Effector CD8-positive, alpha-beta T cell (primary cell): ENCODE data around the gene SH2D3C.

Source experiments
- DNase-seq: peaks from one replicate; lab custom pipeline; 2025; lab: John Stamatoyannopoulos, UW

Gene SH2D3C

DNA sequence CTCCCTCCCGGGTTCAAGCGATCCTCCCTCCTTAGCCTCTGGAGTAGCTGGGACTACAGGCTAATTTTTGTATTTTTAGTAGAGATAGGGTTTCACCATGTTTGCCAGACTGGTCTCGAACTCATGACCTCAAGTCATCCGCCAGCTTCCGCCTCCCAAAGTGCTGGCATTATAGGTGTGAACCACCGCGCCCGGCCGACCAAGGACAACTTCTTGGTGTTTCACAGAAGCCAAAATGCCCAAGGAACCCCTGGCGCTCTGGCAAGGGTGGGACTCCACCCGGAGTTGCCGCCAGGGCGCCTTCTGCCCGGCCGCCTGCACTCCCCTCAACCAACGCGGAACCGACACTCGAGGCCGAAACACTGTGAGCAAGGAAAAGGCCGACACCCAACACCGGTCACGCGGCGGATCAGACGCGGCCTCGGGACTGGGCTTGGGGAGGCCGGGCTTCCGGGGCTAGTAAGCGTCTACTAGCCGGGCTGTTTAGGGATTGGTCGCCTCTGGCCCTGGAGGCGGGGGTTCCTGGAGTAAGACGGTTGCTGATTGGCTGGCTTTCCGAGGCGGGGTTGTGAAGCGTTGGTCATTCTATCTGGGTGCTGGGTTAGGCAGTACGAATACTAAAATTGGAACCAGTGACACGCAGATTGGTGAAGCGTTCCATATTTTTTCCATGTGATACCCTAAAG is 79.3 kb downstream of the SH2D3C start:
- DNase-seq: peak; percentile 77

DNA sequence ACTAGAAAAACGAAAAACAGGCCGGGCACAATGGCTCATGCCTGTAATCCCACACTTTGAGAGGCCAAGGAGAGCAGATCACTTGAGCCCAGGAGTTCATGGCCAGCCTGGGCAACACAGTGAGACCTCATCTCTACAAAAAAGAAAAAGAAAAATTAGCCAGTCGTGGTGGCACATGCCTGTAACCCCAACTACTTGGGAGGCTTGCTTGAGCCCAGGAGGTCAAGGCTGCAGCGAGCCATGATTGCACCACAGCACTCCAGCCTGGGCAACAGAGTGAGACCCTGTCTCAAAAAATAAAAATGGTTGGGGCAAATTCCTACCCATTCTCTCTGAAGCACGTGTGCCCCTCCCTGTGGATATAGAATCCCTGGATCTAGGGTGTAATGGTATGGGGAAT is 80.1 kb downstream of the SH2D3C start:
- DNase-seq: no peak

DNA sequence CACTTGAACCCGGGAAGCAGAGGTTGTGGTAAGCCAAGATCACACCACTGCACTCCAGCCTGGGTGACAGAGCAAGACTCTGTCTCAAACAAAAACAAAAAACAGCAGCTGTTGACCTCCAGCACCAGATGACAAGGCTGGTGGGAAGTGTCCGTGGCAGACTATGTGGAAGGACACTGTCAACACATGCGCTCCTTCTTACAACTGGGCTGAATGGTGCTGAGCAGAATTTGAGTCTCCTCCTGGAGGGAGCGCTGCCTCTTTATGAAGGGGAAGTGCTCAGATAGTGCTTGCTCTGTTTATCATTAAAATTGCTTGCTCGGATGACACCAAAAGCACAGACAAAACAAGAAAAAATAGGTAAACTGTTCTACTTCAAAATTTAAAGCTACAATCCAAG is 80.9 kb downstream of the SH2D3C start:
- DNase-seq: no peak

DNA sequence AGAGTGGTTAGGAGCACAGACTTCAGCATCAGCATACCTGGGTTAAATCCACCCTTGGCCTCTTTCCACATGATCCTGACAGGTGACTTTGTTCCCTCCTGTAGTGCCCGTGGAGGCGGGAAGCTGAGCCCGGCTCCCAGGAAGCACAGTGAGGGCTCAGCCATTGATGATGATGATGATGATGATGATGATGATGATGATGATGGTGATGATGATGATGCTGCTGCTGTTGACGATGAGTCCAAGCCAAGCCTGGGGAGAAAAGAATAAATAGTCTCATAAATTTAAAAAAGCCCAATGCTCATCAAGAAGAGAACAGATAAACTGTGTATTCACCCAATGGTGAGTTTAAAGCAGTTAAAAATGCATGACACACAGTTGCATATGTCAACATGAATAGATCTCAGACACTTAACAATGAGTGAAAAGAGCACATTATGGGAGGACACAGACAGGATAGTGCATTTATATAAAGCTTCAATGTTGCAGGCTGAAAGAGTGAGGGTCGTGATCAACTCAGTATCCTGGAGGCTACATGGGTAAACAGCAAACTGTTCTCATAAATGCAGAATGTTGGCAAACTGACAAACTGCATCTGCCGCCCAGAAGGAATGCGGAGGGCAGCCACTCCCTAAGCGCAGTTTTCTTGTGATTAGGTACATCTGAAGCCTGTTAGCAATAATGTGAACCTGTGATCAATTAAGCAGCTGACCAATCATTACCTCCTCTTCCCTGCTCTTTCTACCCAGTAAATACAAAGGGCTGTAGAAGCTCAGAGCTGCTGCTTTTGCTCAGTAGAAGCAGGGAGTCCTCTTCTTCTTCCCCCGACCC is 83.4 kb downstream of the SH2D3C start:
- DNase-seq: no peak

DNA sequence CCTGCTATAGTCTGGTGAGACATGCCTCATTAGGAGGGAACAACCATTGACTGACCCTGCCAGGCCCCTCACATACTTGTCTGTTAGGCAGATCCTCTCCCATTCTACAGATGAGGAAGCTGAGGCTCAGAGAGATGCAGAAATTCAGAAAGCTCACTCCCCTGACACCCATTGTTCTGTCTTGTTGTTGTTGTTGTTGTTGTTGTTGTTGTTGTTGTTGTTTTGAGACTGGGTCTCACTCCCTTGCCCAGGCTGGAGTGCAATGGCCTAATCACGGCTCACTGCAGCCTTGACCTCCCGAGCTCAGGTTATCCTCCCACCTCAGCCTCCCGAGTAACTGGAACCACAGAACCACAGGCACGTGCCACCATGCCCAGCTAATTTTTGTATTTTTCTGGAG is 84.8 kb downstream of the SH2D3C start:
- no peak for DNase-seq

DNA sequence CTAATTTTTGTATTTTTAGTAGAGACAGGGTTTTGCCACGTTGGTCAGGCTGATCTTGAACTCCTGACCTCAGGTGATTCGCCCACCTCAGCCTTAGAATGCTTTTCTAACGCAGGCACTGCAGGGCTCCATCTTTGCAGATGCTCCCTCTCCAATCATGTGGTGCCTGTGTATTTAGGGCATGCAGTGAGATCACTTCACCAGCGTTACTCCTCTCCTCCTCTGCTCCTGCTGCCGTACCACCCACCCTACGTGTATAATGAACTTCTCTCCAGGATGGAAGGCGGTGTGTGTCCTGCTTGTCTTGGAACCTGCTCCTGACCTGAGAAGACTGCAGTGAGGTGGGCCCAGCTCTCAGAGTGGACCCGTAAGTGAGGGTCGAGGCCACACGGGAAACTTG is 85.3 kb downstream of the SH2D3C start:
- no peak for DNase-seq

DNA sequence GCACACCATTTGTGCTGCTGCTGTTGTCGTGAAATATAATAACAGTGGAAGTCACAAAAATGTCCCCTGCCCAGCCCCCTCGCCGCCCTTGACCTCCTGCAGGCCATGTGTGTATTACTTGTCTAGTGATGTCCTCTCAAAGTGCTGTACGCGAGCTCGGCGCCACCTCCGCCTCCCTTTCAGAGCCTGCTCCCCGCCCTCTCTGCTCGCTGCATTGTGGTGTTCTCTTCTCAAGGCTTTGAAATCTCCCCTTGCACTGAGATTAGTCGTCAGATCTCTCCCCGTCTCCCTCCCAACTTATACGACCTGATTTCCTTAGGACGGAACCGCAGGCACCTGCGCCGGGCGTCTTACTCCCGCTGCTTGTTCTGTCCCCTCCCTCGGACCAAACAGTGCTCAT is 86.4 kb downstream of the SH2D3C start:
- DNase-seq: no peak

DNA sequence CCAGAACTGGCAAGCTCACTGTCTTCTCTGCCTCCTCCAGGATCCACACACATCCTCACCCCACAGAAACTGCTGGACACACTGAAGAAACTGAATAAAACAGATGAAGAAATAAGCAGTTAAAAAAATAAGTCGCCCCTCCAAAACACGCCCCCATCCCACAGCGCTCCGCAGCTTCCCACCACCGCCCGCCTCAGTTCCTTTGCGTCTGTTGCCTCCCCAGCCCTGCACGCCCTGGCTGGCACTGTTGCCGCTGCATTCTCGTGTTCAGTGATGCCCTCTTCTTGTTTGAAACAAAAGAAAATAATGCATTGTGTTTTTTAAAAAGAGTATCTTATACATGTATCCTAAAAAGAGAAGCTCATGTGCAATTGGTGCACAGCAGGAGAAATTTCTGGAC is 87.7 kb downstream of the SH2D3C start:
- no peak for DNase-seq

DNA sequence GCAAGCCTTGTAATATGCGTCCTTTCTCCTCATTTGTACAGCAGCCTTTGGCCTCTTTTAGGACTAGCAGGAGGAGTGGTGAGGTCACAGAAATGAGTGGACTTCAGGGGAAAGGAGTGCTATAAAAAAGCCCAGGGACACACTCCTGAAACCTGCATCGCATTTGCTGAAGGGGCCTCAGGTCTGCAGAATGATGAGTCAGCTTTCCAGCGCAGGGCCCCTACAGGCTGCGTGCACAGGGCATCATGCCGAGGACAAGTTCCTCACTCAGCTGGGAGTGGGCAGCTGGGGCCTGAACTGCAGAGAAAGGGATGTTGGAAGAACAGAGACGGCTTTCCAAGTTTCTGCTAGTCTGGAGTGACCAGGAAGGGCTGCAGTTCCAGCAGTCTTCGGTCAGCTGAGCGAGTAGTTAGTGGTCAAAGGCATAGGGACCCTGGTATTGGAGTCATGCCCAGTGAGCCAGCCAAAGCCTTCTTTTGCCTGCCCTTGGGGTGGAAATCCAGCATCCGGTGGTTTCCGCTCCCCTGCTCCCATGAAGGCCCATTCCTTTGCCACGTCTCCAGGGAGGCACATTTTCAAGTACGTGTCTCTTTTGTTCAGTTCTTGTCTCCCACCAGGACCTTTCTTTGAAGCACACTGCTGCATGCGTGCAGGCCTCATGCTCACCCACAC is 89.0 kb downstream of the SH2D3C start:
- no peak for DNase-seq
